M059J (cell line): ENCODE measurements around the gene OR10A5. TPM values are rescaled to one million over a fixed set of nuclear protein-coding genes. Genes with fewer than 3 reads are reported as not detected.
"Not testable (repeated sequence)": the region's sequence is repeated elsewhere in the genome, so short reads cannot be mapped to it uniquely, and the experiment has no call there.

Experiments used
- DNase-seq: peaks from one replicate; pipeline ENCODE4 v3.0.0-alpha.2; 2012; ENCODE audit warnings: low read depth
- total RNA-seq: library from RNA; depleted of rRNA; stranded (reverse); fragments of >200 nt; shearing (Covaris generic); gene quantifications from 2 replicates; pipeline ENCODE4 v1.2.3, GENCODE V29; 2014; rRNA removed

The OR10A5 gene
- total RNA-seq, 1 experiment from 2014 or later = not detected

GRCh38 chr11:6875761-6876160 is 30.3 kb downstream of the OR10A5 start:
- no peak for DNase-seq

DNA sequence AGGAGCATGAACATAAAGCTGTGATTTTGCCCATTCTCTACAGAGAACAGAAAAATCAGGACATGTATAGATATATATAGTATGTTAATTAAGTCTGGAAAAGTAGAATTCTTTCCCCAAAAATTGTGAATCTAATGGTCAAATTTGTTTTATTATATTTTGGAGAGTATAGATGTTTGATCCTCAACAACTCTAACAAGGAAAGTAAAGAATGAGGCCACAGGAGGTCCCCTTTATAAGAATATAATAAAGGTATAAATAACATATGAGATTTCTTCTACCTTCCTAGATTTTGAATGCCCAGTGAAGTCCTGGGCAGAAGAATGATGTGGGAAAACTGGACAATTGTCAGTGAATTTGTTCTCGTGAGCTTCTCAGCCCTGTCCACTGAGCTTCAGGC is 30.8 kb downstream of the OR10A5 start, which contains the start of gene OR10A4:
OR10A4 (plus strand) TSS at position 301 of the 400 bp plus-strand sequence; CDS start at position 324, 23 bp downstream.
- DNase-seq = no peak

- no peak for DNase-seq
Measured at GRCh38 chr11:6876914-6877313, 31.4 kb downstream of the OR10A5 start.

- no peak for DNase-seq
Measured at GRCh38 chr11:6882751-6883150, 37.3 kb downstream of the OR10A5 start.

DNA sequence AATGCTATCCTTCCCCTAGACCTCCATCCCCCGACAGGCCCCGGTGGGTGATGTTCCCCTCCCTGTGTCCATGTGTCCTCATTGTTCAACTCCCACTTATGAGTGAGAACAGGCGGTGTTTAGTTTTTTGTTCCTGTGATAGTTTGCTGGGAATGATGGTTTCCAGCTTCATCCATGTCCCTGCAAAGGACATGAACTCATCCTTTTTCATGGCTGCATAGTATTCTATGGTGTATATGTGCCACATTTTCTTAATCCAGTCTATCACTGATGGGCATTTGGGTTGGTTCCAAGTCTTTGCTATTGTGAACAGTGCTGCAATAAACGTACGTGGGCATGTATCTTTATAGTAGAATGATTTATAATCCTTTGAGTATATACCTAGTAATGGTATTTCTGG is 42.2 kb downstream of the OR10A5 start:
- not testable (repeated sequence) for DNase-seq

- DNase-seq = no peak
Measured at GRCh38 chr11:6888830-6889229, 43.3 kb downstream of the OR10A5 start.

GRCh38 chr11:6889835-6890234 is 44.4 kb downstream of the OR10A5 start:
- no peak for DNase-seq

DNA sequence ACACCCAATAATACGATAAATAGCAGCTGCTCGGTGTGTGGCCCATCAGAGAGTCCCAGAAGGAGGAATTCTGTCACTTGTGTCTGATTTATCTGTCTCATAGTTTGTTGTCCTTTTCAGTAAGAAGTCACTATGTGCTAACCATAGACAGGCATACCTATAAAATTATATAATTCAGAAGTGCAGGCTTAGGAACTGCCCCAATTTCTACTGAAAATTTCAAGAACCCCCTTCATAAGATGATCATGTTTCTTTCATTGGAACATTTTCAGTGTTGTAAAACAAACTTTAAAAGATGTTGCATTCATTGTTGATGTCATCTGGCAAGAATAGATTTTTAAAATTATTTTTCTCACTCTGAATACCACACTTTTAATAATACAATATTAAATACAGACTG is 46.9 kb downstream of the OR10A5 start, which contains the start of gene OR2D2:
OR2D2 (minus strand) TSS at position 101 of the 400 bp plus-strand sequence; CDS start at position 101, 0 bp downstream.
- no peak for DNase-seq

DNA sequence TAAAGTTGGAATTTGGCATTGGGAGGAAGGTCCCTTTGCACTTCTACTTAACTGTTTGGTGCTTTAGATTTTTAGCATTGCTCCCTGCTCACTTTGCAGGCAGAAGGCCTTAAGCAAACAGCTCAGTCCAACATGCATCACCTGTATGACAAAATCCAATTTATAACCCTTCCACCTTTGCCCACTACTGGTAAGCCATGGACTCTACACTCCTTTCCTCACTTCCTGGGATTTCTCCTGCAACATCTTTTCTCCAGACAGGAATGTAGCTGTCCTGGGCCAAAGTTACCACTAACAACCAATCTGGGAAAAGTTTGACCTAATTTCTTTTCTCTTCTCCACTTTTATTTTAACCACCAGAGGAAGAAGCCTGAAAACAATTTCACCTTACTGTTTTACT is 48.6 kb downstream of the OR10A5 start:
- DNase-seq = no peak

DNA sequence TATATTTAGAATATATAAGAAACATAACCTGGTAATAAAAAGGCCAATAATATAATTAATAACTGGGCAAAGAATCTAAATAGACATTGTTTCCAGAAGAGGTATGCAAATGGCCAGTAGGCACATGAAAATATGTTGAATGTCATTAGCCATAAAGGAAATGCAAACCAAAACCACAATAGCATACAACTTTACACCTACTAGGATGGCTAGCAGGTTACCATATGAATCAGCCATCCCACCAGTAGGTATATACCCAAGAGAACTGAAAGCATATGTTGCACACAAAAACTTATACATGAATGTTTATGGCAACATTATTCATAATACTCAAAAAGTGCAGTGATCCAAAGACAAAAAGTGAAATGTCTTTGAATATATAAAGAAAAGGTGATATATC is 49.5 kb downstream of the OR10A5 start:
- DNase-seq = no peak

Other genes starting within 250 kb of the OR10A5 start
- 18.0 and 18.8 TPM in 2 replicates for gene RRP8, start 242.1 kb upstream of the OR10A5 start, total RNA-seq
- gene ILK, start 241.9 kb upstream of the OR10A5 start, total RNA-seq = 152 and 201 TPM in 2 replicates
- 108 and 133 TPM in 2 replicates for gene TAF10, start 233.5 kb upstream of the OR10A5 start, total RNA-seq
- 57.4 and 94.6 TPM in 2 replicates for gene TPP1, start 226.3 kb upstream of the OR10A5 start, total RNA-seq
- 4.6 and 8.8 TPM in 2 replicates for gene DCHS1, start 189.9 kb upstream of the OR10A5 start, total RNA-seq
- gene MRPL17, start 162.3 kb upstream of the OR10A5 start, total RNA-seq = 125 and 132 TPM in 2 replicates
- not detected in 2 replicates for gene OR2AG2, start 73.7 kb upstream of the OR10A5 start, total RNA-seq
- gene OR2AG1, start 62.7 kb upstream of the OR10A5 start, total RNA-seq = not detected in 2 replicates
- not detected in 2 replicates for gene OR6A2, start 46.0 kb upstream of the OR10A5 start, total RNA-seq
- gene OR10A2, start 17.4 kb downstream of the OR10A5 start, total RNA-seq = not detected in 2 replicates
- not detected in 2 replicates for gene OR10A4, start 30.9 kb downstream of the OR10A5 start, total RNA-seq
- gene OR2D2, start 46.8 kb downstream of the OR10A5 start, total RNA-seq = not detected in 2 replicates
- not detected in 2 replicates for gene OR2D3, start 75.3 kb downstream of the OR10A5 start, total RNA-seq
- gene ZNF215, start 80.7 kb downstream of the OR10A5 start, total RNA-seq = 0.44 and 1.0 TPM in 2 replicates
- 1.4 and 6.2 TPM in 2 replicates for gene ZNF214, start 174.7 kb downstream of the OR10A5 start, total RNA-seq
- not detected in 2 replicates for gene NLRP14, start 174.8 kb downstream of the OR10A5 start, total RNA-seq
- gene RBMXL2, start 243.3 kb downstream of the OR10A5 start, total RNA-seq = not detected in 2 replicates